HepG2 (cell line): ENCODE results near the gene STYXL1. TPM values are rescaled to one million over a fixed set of nuclear protein-coding genes. Genes with fewer than 3 reads are reported as not detected.

Experiments
- ARID4A ChIP-seq: sonication (generic); formaldehyde crosslinking; IDR thresholded peaks from 2 replicates; pipeline ENCODE4 v1.5.0; 2020; ENCODE audit warnings: mild to moderate bottlenecking, missing genetic modification reagents, borderline replicate concordance
- GTF2F1 ChIP-seq: fragments of 150-350 bp; IDR thresholded peaks from 2 replicates; pipeline ENCODE4 v1.6.1; 2014; ENCODE audit warnings: low read length
- ISX ChIP-seq: sonication (generic); formaldehyde crosslinking; conservative IDR thresholded peaks from 2 replicates; pipeline ENCODE4 v1.5.0; 2020; ENCODE audit warnings: missing genetic modification reagents
- MEF2D ChIP-seq: sonication (generic); formaldehyde crosslinking; IDR thresholded peaks from 2 replicates; pipeline ENCODE4 v1.5.1; 2020; ENCODE audit warnings: mild to moderate bottlenecking, missing genetic modification reagents
- RBM39 ChIP-seq: fragments of 200-400 bp; formaldehyde crosslinking; IDR thresholded peaks from one replicate; pipeline ENCODE4 v1.6.1; 2018; ENCODE audit warnings: antibody characterized with exemption, mild to moderate bottlenecking, low read depth, low read length; ENCODE audit not compliant: poor library complexity, severe bottlenecking
- SIN3B ChIP-seq: fragments of 150-350 bp; IDR thresholded peaks from 2 replicates; pipeline ENCODE4 v1.6.1; 2014; ENCODE audit warnings: low read length
- STAG1 ChIP-seq: sonication (generic); formaldehyde crosslinking; IDR thresholded peaks from 2 replicates; pipeline ENCODE4 v1.4.0; 2020; ENCODE audit warnings: missing genetic modification reagents
- YY1 ChIP-seq: IDR thresholded peaks from 2 replicates; pipeline ENCODE4 v1.6.1; 2011; ENCODE audit warnings: low read length, low read depth, moderate library complexity, mild to moderate bottlenecking; ENCODE audit not compliant: insufficient read depth, insufficient replicate concordance
- ZFAT ChIP-seq: sonication (generic); formaldehyde crosslinking; conservative IDR thresholded peaks from 2 replicates; pipeline ENCODE4 v1.8.1; 2023; ENCODE audit warnings: missing genetic modification reagents, inconsistent platforms
- ZHX1 ChIP-seq: sonication (generic); formaldehyde crosslinking; IDR thresholded peaks from 2 replicates; pipeline ENCODE4 v1.8.1; 2022; ENCODE audit warnings: low read depth, mild to moderate bottlenecking, missing genetic modification reagents
- ZNF101 ChIP-seq: sonication (generic); formaldehyde crosslinking; IDR thresholded peaks from 2 replicates; pipeline ENCODE4 v1.4.0; 2020; ENCODE audit warnings: mild to moderate bottlenecking, low read depth, missing genetic modification reagents, borderline replicate concordance
- ZNF18 ChIP-seq: sonication (generic); formaldehyde crosslinking; IDR thresholded peaks from 2 replicates; pipeline ENCODE4 v1.8.0; 2022; ENCODE audit warnings: mild to moderate bottlenecking, missing genetic modification reagents; ENCODE audit not compliant: insufficient replicate concordance
- ZNF30 ChIP-seq: sonication (generic); formaldehyde crosslinking; IDR thresholded peaks from 2 replicates; pipeline ENCODE4 v1.5.0; 2020; ENCODE audit warnings: mild to moderate bottlenecking, missing genetic modification reagents
- ZNF639 ChIP-seq: conservative IDR thresholded peaks from 2 replicates; pipeline ENCODE4 v1.6.1; 2018; ENCODE audit warnings: missing genetic modification reagents
- polyA plus RNA-seq, 8 experiments: library from polyadenylated mRNA; depleted of rRNA in 3 of 8; stranded (reverse) in 7 of 8; unstranded in 1 of 8; fragments of >200 nt; fragmentation: Illumina TruSeq in 4 of 8; extraction: Trizol in 4 of 8; gene quantifications; 2 replicates each; pipeline versions ENCODE4 v1.2.1 to v1.2.3, GENCODE V29; 2011 to 2016; ENCODE audit warnings: low read depth in 4 of 8, missing spikeins in 1 of 8, mixed read lengths in 1 of 8; ENCODE audit not compliant: insufficient read depth in 1 of 8
- total RNA-seq, 5 experiments: library from RNA; depleted of rRNA; stranded (reverse); fragments of >200 nt; fragmentation: Illumina TruSeq; extraction: Trizol; gene quantifications; 2 replicates each; pipeline ENCODE4 v1.2.3, GENCODE V29; 2016; ENCODE audit warnings: low read depth in 1 of 5

Gene STYXL1
- total and polyA plus RNA-seq, 2 of the 13 experiments (the other 11 are each of a cell fraction or from before 2014, with no cell fraction given), result 23.9 to 38.3 TPM

GRCh38 chr7:76047811-76048667 lies at the start of gene STYXL1, which contains the start of gene MDH2 (continued):
- TF ChIP-seq YY1, result peak; percentile 71
- TF ChIP-seq STAG1 (CRISPR knock-in tag), result no peak
- TF ChIP-seq ZNF639 (CRISPR knock-in tag), result peak; percentile 85
- no peak for TF ChIP-seq ZHX1 (CRISPR knock-in tag)
- no peak for TF ChIP-seq ZFAT (CRISPR knock-in tag)
- TF ChIP-seq RBM39, result peak; percentile 83
- TF ChIP-seq GTF2F1, result no peak; the same call in 1 of the 2 replicates
- no peak for TF ChIP-seq MEF2D
- peak; percentile 81; the same call in 1 of the 2 replicates for TF ChIP-seq ISX
- TF ChIP-seq ZNF101 (CRISPR knock-in tag), result no peak
- TF ChIP-seq SIN3B, result peak; percentile 49; the same call in 1 of the 2 replicates
- TF ChIP-seq ZNF30, result no peak
- peak; percentile 99 for TF ChIP-seq ARID4A (CRISPR knock-in tag)
- no peak for TF ChIP-seq ZNF18 (CRISPR knock-in tag)
